Astrocyte of the spinal cord (primary cell): Measurements from ENCODE around the gene SORCS2.

Experiments
- DNase-seq: peaks from one replicate; pipeline ENCODE4 v3.0.0; 2011; ENCODE audit warnings: low read depth, low spot score
- H3K4me3 ChIP-seq: 2 replicates; pipeline ENCODE4 v1.5.1; 2011; ENCODE audit warnings: low read depth, mild to moderate bottlenecking, low read length, moderate library complexity
- in situ Hi-C: cut with HindIII; loops from 2 replicates; pipeline ENCODE4 v1.10.0; 2017; ENCODE audit warnings: low sequenced_read_pairs
- TF ChIP-seq, protein P1 (sequence below): IDR thresholded peaks from 2 replicates; pipeline ENCODE4 v1.5.1; 2012; ENCODE audit warnings: low read depth, mild to moderate bottlenecking, low read length, inconsistent platforms

SORCS2 gene

GRCh38 chr4:7306021-7306965 is 114.0 kb downstream of the SORCS2 start:
- no peak overlapping the region for H3K4me3 ChIP-seq
- TF ChIP-seq, protein P1, sequence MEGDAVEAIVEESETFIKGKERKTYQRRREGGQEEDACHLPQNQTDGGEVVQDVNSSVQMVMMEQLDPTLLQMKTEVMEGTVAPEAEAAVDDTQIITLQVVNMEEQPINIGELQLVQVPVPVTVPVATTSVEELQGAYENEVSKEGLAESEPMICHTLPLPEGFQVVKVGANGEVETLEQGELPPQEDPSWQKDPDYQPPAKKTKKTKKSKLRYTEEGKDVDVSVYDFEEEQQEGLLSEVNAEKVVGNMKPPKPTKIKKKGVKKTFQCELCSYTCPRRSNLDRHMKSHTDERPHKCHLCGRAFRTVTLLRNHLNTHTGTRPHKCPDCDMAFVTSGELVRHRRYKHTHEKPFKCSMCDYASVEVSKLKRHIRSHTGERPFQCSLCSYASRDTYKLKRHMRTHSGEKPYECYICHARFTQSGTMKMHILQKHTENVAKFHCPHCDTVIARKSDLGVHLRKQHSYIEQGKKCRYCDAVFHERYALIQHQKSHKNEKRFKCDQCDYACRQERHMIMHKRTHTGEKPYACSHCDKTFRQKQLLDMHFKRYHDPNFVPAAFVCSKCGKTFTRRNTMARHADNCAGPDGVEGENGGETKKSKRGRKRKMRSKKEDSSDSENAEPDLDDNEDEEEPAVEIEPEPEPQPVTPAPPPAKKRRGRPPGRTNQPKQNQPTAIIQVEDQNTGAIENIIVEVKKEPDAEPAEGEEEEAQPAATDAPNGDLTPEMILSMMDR: no peak
- DNase-seq: no peak
- in situ Hi-C loops: no loop called here

DNA sequence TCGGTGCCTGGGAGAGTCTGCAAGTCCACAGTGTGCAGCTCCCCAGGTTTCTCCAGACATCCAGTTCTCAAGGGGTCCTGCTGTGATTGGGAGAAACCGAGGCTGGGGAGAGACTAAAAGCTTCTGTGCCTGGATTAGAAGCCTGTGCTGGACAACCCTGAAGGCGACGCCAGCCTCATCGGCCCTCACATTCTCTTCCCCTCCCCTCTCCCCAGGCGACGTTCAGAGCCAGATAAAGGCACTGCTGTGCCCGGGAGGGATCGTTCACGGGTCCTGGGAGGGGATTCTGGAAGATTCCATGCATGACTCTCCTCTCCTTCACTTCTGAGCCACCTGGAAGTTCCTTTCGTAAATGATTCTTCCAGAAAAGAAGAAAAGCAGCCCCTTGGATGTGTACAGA is 114.6 kb downstream of the SORCS2 start:
- no peak overlapping the region for H3K4me3 ChIP-seq
- TF ChIP-seq, protein P1: no peak
- in situ Hi-C loops: no loop called here
- no peak for DNase-seq

DNA sequence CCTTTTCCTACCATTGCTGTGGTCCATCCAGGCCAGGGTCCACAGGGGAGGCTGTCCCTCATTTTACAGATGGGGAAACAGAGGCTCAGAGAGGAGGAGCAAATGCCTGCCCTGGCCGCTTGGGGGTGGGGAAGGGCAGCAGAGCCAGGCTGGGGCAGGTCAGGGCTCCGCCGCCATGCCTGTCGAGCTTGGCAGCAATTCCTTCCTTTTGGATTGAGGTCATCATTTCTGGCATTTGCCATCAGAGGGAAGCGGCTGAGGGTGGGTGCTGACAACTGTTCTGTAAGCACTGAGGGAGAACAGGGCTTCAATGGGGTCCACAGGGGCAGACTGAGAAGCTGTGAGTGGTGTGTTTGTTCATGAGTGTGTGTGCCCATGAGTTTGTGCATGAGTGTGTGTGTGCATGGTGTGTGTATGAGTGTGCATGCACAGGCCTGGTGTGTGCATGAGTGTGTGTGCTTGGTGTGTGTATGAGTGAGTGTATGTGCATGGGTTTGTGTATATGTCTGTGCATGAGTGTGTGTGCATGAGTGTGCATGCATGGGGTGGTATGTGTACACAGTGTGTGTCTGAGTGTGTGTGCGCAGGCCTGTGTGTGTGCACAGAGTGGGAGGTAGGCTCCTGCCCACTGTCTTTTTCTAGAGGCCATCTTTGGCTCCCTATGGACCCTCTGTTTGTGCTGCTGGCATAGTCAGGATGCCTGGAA is 115.2 kb downstream of the SORCS2 start:
- in situ Hi-C loops: no loop called here
- DNase-seq: no peak
- TF ChIP-seq, protein P1: no peak
- no peak overlapping the region for H3K4me3 ChIP-seq

- no peak overlapping the region for H3K4me3 ChIP-seq
- in situ Hi-C loops: no loop called here
- TF ChIP-seq, protein P1: no peak
- DNase-seq: no peak
Observed at GRCh38 chr4:7309181-7309580, 116.8 kb downstream of the SORCS2 start.

DNA sequence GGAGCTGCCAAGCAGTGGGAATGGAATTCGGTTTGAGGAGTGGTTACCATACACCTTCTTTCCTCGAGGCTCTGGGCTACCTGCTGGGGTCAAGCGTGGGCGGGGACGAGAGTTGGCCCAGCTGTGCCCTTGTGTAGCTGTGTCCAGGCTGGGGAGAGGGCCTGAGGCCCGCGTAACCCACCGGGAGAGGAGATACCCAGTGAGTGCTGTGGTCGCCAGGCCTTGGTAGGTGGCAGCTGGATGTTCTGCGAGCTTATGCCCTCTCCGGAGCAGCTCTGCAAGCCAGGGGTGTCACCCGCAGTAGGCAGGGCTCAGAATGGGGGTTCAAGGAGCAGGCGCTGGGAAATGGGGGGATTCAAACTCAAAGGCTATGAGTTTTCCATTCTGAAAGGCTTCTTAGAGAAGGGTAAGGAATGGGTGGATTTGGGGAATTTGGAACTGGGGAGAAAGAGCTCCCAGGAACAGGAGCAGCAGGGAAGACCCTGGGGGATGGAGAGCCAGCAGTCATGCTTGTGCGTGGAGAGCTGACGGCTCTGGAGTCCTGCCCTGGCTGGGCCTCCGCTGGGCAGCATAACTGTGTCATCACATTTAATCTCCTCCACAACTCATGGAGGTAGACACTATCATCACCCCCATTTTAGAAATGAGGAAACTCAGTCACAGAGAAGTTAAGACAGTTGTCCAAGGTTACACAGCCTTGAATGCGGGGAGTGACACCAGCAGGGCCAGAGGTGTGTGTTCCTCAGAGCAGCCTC is 117.5 kb downstream of the SORCS2 start:
- in situ Hi-C loops: no loop called here
- H3K4me3 ChIP-seq: no peak overlapping the region
- DNase-seq: no peak
- TF ChIP-seq, protein P1: no peak

DNA sequence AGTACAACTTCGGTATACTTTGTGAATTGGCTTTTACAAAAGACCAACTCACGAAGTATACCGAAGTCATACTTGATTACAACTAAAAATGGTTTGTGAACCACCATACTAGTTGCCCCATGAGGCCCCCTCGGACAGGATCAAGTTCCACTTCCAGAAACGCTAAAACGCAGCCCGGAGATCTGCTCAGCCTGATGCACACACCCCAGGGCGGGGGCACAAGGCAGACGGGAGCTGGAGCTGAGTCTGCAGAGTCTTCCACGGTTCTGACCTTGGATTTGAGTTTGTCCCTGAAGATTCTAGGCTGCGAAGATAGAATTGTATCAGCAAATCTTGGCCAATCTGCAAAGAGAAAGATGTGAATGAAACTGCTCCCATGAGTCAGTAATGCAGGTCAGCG is 118.1 kb downstream of the SORCS2 start:
- TF ChIP-seq, protein P1: no peak
- DNase-seq: no peak
- no peak overlapping the region for H3K4me3 ChIP-seq
- in situ Hi-C loops: no loop called here
